Measurements from ENCODE around the gene QKI. TPM values are rescaled to one million over a fixed set of nuclear protein-coding genes. Genes with fewer than 3 reads are reported as not detected.

The QKI gene
- total RNA-seq, 3 donors from 2014 or later = 158 to 304 (median 172) TPM

DNA sequence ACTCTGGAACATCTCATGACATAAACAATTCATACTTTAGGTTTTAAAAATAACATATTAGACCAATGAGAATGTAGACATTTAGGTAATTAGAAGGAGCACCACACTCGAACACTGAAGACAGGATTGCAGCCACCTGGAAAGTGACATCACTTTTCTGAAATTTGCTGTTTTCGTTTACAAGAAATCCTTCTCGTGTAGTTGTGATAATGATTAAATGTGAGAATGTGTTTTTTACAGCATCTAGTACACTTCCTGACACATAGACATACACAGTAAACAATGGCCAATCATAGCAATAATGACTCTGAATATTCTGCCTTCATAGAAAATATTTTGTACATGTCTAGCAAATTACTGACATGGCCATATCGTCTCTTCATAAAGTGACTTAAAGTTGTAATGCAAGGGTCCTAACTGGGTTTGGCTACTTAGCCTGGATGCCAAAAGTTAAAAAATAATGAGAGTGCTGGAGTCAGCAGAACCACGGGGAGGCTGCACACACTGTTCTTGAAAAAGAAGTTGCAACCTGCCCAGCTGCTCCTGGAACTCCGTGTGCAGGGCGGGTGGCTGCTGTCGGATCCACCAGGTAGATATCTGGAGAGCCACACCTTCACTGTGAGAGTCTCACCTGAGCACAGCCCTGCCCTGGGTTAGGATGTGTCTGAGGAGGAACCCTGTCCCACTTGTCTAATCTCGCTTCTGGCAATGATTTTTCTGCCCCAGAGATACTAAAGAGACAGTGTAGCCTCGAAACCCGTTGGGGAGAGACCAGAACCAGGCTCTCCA, 212.9 kb downstream of the QKI start:
- peaks cover 4 to 17% of the 10 kb centered on the region in 2 donors for H3K27me3 ChIP-seq
- peaks cover 9 to 19% of the 10 kb centered on the region in 2 donors for H3K9me3 ChIP-seq
- TF ChIP-seq, protein P1, sequence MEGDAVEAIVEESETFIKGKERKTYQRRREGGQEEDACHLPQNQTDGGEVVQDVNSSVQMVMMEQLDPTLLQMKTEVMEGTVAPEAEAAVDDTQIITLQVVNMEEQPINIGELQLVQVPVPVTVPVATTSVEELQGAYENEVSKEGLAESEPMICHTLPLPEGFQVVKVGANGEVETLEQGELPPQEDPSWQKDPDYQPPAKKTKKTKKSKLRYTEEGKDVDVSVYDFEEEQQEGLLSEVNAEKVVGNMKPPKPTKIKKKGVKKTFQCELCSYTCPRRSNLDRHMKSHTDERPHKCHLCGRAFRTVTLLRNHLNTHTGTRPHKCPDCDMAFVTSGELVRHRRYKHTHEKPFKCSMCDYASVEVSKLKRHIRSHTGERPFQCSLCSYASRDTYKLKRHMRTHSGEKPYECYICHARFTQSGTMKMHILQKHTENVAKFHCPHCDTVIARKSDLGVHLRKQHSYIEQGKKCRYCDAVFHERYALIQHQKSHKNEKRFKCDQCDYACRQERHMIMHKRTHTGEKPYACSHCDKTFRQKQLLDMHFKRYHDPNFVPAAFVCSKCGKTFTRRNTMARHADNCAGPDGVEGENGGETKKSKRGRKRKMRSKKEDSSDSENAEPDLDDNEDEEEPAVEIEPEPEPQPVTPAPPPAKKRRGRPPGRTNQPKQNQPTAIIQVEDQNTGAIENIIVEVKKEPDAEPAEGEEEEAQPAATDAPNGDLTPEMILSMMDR (IDR thresholded peaks at IDR 0.05) = no peak
- TF ChIP-seq POLR2AphosphoS5 (IDR thresholded peaks at IDR 0.05) (no peak), POLR2A (IDR thresholded peaks at IDR 0.05) (no peak)
- no peaks in the 10 kb centered on the region for H3K36me3 ChIP-seq
- no peak overlapping the region for H3K27ac ChIP-seq
- no peaks in the 10 kb centered on the region for H3K4me1 ChIP-seq
- DNase-seq (ENCODE audit: low spot score in 2 of 2) = no peak
- no peak overlapping the region for H3K4me3 ChIP-seq
- intact Hi-C loops (cut with DNase I; ENCODE audit: low total_unique reads) = no loop called here

Data from breast epithelium (tissue), 4 donors.